GM21381 (cell line): ENCODE results near the gene GRIK4.
"Not testable (repeated sequence)": the region's sequence is repeated elsewhere in the genome, so short reads cannot be mapped to it uniquely, and the experiment has no call there.

Experiments
- ATAC-seq: cut with Tn5 transposase; IDR thresholded peaks from one replicate; pipeline ENCODE4 v1.9.1; 2021; ENCODE audit warnings: mild to moderate bottlenecking, moderate library complexity; ENCODE audit not compliant: unreplicated experiment

GRIK4 gene

GRCh38 chr11:120771551-120772060 is 260.1 kb downstream of the GRIK4 start:
- no peak for ATAC-seq

- peak; percentile 71 for ATAC-seq
Observed at GRCh38 chr11:120773501-120774031, 262.0 kb downstream of the GRIK4 start.

GRCh38 chr11:120774591-120775386 is 263.2 kb downstream of the GRIK4 start:
- ATAC-seq = no peak

GRCh38 chr11:120775986-120776951 is 264.7 kb downstream of the GRIK4 start:
- no peak for ATAC-seq

GRCh38 chr11:120778685-120779490 is 267.3 kb downstream of the GRIK4 start:
- ATAC-seq = no peak

GRCh38 chr11:120780239-120780638 is 268.7 kb downstream of the GRIK4 start:
- ATAC-seq = no peak

GRCh38 chr11:120781486-120782120 is 270.1 kb downstream of the GRIK4 start:
- no peak for ATAC-seq

GRCh38 chr11:120784566-120785251 is 273.2 kb downstream of the GRIK4 start:
- ATAC-seq = no peak

GRCh38 chr11:120785576-120785975 is 274.0 kb downstream of the GRIK4 start:
- no peak for ATAC-seq

GRCh38 chr11:120786206-120786735 is 274.7 kb downstream of the GRIK4 start:
- no peak for ATAC-seq

GRCh38 chr11:120787224-120787623 is 275.7 kb downstream of the GRIK4 start:
- not testable (repeated sequence) for ATAC-seq

GRCh38 chr11:120789391-120789790 is 277.8 kb downstream of the GRIK4 start:
- ATAC-seq = no peak

- ATAC-seq = no peak
Observed at GRCh38 chr11:120792306-120792705, 280.8 kb downstream of the GRIK4 start.

- ATAC-seq = no peak
Observed at GRCh38 chr11:120793150-120793549, 281.6 kb downstream of the GRIK4 start.

- ATAC-seq = no peak
Observed at GRCh38 chr11:120793806-120794479, 282.4 kb downstream of the GRIK4 start.

GRCh38 chr11:120794748-120795147 is 283.2 kb downstream of the GRIK4 start:
- ATAC-seq = no peak

- ATAC-seq = no peak
Observed at GRCh38 chr11:120795185-120795584, 283.6 kb downstream of the GRIK4 start.

GRCh38 chr11:120797143-120797542 is 285.6 kb downstream of the GRIK4 start:
- no peak for ATAC-seq

- no peak for ATAC-seq
Observed at GRCh38 chr11:120798854-120799253, 287.3 kb downstream of the GRIK4 start.
